K562 (cell line): Measurements from ENCODE around the gene HSPB8.

Experiments
- POLR2A ChIP-seq: fragments of 450-650 bp; conservative IDR thresholded peaks from 2 replicates; pipeline ENCODE4 v1.6.1; 2016
- STAT5B ChIP-seq: fragments of 250-450 bp; sonication (Bioruptor Pico); IDR thresholded peaks from 2 replicates; pipeline ENCODE4 v1.8.0; 2021; ENCODE audit warnings: mild to moderate bottlenecking, inconsistent platforms

GRCh38 chr12:119171291-119171690, 7.4 kb upstream of the HSPB8 start:
- TF ChIP-seq POLR2A (no peak), STAT5B (CRISPR knock-in tag) (no peak)
